ENCODE data around the gene MFSD2B.
A peak's percentile ranks its signal among the peaks of the same experiment; 100 is the strongest.
"Not testable (repeated sequence)": the region's sequence is repeated elsewhere in the genome, so short reads cannot be mapped to it uniquely, and the experiment has no call there.

The MFSD2B gene

DNA sequence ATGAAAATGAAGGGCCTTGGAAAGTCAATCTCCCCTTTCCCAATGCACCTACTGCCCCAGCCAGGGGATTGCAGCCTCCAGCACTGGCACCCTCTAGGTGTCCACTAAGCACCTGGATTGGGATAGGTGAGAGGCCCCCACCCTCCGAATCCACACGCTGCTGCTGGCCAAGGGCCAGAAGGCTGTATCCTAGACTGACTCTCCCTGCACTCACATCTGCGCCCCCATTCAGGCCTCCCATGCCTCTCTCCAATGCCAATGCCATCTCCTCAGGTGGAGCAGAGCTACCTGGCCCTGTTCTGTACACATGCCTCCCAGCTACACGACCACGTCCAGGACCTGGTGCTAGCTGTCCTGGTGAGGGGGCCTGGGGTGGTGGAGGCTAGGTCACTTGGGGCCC is 9.8 kb downstream of the MFSD2B start:
- no peak for DNase-seq (ENCODE audit: low spot score)

DNA sequence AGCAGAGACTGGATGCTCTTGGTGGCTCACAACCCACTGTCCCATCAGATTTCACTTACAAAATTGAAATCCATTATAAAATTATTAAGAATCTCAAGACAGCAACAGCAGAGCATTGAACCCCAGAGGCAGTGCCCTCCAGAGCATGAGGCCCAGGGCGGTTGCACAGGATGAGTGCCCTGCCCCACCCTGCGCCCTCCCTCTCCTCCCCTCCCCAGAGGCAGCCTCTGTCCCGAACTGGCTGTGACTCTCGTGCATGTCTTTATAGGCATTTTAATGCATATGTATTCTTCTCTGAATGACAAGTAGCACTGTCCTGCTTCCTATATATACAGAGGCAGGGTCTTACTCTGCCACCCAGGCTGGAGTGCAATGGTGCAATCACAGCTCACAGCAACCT is 10.4 kb downstream of the MFSD2B start:
- DNase-seq (ENCODE audit: low spot score), result no peak

DNA sequence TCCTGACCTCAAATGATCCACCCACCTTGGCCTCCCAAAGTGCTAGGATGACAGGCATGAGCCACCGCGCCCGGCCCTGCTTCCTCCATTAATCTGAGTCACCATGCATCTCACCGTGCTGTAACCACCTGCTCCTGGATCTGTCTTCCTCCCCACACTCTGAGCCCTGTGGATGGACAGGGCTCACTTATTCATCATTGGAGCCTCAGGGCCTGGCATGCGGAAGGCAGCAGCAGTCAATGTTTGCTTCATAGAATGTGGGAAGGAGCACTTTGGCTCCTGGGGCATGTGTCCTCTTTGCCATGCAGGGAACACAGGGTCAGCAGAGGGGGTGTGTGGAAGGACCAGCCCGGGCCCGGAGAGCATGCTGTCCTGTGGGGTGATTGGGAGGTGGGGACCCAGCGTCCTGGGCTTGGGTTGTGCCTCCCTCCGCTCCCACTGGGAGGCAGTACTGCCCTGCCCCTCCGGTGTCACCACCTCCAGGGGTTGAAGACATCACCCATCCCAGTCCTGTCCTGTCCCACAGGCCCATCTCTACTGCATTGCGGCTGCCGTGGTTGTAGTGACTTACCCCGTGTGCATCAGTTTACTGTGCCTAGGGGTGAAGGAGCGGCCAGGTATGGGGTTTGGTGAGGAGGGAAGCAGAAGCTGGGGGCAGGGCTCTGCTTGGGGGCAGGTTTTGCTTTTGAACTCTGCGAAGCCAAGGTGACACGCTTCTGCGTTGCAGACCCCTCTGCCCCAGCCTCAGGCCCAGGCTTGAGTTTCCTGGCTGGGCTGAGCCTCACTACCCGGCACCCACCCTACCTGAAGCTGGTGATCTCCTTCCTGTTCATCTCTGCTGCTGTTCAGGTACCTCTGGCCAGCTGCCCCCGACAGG is 11.5 kb downstream of the MFSD2B start:
- DNase-seq (ENCODE audit: low spot score), result no peak

DNA sequence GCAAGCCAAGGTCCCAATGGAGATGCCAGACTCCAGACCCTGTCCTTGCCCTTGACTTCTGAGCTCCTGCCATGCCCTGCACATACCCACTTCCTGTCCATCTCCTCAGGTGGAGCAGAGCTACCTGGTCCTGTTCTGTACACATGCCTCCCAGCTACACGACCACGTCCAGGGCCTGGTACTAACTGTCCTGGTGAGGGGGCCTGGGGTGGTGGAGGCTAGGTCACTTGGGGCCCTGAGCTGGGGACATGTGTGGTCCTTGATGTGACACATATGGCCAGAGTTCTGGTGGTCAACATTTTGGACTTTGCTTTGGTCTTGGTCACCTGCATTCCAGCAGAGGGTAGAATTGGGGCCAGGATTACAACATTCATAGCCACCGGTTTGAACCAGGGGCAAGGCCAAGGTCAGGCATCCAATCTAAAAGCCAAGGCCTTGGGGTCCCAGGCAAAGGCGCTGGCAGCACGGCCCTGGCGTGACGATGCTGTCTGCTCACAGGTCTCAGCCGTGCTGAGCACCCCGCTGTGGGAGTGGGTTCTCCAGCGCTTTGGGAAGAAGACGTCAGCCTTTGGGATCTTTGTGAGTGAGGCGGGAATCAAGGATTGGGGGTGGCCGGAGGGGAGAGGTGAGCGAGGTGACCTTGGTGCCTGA is 12.6 kb downstream of the MFSD2B start:
- no peak for DNase-seq (ENCODE audit: low spot score)

DNA sequence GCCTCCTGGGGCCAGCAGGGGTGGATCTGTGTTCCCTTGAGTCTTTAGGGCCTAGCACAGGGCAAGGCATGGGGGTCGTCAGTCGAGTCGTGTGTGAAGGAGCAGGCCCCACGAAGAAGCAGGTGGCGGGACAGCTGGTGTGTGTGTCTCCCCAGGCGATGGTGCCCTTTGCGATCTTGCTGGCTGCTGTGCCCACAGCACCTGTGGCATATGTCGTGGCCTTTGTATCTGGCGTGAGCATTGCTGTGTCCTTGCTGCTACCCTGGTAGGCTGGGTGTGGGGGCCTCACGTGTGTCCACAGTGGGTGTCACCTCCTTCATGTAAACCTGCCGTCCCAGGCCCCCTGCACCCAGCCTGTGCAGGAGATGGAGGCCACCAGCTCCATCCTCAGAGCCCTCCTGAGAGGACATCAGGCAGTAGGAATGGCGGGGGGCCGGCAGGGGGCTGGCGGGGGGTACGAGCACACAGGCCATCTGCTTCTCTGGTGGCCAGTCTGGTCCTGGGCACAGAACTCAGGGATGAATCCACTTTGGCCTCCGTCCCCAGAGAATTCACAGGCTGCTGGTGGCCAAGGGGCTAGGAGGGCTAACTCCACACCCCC is 13.2 kb downstream of the MFSD2B start:
- no peak for DNase-seq (ENCODE audit: low spot score)

DNA sequence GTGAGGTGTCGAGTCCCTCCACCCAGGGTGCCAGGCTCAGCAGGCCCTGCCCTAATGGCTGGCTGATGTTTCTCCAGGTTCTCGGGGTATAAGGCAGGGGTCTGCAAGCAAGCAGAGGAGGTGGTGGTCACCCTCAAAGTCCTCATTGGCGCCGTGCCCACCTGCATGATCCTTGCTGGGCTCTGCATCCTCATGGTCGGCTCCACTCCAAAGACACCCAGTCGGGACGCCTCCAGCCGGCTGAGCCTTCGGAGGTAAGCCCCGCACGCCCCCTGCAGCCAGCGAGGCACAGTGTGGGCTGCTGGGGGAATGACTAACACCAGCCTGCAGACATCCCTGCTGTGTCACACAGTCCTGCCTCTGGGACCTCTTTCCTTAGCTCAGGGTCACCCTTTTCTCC is 14.1 kb downstream of the MFSD2B start:
- no peak for DNase-seq (ENCODE audit: low spot score)

DNA sequence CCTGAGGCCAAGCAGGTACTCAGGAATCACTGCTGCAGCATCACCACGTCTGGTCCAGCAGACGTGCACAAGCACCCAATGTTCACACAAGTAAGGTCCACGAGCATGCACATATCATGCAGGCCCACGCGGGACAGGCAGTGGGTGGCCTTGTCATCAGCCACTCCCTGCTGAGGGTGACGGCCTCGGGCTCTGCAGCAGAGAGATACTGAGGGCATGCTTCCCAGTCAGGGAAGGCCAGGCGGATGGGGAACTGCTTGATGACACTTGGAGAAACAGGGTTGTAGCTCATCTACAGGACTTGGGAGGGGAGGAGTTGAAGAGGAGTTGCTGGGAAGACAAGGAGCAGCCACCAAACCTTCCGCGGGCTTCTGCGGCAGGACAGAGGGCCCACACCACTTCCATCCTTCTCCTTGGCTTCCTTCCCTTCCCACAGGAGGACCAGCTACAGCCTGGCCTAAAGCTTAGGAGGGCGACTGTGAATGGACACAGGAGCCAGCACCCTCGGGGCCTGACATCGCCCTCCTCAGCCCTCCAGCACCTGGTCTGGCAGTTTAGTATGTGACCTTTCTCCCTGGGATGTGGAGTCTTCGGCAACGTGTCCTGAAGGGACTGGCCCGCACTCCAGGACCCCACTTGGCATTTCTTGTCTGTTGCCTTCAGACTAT is 15.2 kb downstream of the MFSD2B start:
- no peak for DNase-seq (ENCODE audit: low spot score)

DNA sequence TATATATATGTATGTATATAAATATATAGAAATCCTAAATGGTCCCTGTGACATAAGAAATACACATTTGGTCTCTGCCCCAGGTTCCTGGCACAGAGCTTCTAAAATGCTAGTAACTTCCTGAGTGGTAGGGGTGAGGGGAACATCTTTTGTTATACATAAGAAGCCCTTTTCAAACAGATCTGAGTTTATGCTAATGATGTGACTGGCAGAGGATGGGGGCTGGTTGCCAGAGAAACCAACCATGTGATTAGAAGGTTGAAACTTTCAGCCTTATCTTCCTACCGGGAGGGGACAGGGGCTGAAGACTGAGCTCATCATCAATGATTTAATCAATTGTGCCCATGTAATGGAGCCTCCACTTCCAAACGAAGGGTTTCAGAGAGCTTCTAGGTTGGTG is 16.3 kb downstream of the MFSD2B start:
- no peak for DNase-seq (ENCODE audit: low spot score)

DNA sequence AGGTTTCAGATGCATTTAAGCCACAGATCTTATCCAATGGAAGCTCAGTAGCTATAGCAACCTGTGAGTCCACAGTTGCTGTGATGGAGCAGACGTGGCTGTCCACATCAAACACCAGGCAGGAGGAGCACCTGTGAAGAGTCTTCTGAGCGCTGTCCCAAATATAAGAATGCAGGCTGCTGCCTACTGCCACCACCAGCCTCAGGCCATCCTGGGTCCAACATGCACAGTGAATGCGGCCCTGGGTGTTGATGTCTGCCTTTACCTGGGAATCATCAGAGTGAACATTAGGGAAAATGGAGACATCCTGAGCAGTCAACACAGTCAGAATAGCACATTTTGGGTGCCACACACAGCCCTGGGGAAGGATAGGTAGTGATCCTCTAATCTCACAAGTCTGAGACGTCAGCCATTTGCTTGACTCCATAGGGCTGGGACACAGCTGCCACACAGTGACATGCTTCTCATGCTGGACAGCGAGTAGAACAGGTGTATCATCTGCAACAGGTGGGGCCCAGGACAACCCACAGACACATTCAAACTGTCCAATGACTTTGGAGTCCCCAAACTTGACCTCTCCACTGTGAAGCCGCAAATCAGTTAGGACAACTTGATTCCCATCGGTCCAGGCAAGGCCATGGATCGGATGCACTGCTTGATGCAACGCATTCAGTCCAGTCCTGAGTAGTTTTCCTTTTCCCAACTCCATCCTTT is 29.1 kb downstream of the MFSD2B start:
- DNase-seq (ENCODE audit: low spot score), result no peak

DNA sequence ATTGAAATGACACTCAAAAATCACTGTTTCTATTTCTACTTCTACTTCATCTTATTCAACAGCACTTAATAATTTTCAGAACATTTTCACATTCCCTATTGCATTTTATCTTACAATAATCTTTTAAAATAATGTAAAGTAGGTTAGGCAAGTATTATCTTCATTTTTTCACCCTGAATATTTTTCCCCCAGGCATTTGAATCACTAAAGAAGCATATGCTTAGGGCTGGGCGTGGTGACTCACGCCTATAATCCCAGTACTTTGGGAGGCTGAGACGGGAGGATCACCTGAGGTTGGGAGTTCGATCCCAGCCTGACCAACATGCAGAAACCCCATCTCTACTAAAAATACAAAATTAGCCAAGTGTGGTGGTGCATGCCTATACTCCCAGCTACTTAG is 30.6 kb downstream of the MFSD2B start:
- no peak for DNase-seq (ENCODE audit: low spot score)

DNA sequence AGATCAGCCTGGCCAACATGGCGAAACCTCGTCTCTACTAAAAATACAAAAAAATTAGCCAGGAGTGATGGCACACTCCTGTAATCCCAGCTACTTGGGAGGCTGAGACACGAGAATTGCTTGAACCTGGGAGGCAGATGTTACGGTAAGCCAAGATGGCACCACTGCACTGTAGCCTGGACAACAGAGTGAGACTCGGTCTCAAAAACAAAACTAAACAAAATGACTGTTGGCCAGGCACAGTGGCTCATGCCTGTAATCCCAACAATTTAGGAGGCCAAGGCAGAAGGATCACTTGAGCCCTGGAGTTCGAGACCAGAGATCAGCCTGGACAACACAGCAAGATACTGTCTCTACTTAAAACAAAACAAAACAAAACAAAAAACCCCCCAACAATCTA is 33.2 kb downstream of the MFSD2B start:
- DNase-seq (ENCODE audit: low spot score), result not testable (repeated sequence)

DNA sequence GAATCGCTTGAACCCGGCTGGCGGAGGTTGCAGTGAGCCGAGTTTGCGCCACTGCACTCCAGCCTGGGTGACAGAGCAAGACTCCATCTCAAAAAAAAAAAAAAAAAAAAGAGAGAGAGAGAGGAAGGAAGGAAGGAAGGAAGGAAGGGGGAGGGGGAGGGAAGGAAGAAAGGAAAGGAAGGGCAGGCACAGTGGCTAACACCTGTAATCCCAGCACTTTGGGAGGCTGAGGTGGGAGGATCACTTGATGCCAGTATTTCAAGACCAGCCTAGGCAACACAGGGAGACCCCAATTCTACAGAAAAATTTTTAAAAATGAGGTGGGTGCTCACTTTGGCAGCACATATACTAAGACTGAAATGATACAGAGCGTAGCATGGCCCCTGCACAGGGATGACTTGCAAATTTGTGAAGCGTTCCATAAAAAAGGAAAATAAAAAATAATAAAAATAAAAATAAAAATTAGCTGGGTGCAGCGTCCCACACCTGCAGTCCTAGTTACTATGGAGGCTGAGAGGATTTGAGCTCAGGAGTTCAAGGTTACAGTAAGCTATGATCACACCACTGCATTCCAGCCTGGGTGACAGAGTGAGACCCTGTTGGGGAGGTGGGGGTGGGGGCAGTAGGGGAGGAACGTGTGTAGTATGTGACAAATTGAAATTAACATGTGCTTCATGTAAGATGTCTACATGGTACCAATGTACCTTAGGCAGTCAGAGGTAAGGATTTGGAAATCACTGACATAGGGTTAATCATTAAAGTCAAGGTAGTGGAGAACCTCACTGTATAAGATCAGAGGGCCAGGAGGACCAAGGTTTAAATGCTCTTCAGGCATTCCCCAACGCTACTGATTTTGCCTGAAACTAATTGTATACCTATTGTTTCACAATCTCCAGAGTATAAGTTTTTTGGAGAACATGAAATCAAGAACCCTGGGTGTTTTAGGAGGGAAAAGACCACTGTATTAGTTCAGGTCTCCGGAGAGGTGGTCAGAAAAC is 35.9 kb downstream of the MFSD2B start:
- no peak for DNase-seq (ENCODE audit: low spot score)

DNA sequence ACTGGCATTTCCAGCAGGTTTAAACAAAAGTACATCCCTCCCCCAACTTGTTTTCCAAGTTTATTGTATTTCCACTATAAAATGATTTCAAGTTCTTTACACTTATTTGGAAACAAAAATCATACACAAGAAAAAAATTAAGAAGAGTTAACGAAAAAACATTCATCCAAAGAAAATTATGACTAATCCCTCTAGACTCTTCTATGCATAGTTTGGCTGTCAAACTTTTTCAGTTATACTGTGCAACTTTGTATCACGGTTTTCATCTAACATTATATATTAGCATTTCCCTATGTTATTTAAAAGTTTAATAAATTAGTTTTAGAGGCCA is 36.7 kb downstream of the MFSD2B start:
- no peak for DNase-seq (ENCODE audit: low spot score)

DNA sequence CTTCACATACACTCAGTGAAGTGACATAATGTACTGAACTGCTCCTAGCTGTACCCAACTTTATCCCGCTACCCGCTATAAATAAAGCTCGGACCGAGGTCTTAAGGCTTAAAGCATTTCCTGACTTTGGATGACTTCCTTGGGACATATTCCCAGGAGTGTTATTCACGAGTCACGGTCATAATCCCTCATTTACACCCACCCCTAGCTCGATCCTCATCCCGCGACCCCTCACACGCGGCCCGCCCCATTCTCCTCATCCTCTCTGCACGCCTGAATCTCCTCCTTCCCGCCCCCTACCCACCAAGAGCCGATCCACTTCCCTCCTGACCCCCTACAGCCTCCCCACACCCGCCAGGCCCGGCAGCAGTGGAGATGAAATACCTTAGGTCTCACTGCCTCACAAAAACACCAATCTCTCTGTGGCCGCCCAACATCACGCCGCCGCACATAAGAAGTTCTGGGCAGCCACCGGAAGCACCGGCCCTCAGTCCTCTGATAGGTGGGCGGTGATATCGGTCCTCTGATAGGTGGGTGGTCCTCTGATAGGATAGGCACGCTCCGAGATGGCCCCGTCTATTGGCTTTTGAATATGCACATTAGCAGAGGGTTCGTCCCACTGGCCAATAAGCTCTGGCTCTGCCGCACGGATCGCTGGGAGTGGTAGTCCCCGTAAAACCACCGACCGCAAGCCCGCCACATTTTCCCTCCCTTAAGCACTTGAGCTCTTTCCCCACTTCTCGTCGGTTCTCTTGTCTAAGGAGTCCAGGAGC is 37.2 kb downstream of the MFSD2B start, which contains the start of gene WDCP:
Gene WDCP, minus strand, starts transcription at position 462 of the 773 bp plus-strand sequence. CDS start 7,897 bp downstream, outside the sequence.
- peak; percentile 98 for DNase-seq (ENCODE audit: low spot score)

DNA sequence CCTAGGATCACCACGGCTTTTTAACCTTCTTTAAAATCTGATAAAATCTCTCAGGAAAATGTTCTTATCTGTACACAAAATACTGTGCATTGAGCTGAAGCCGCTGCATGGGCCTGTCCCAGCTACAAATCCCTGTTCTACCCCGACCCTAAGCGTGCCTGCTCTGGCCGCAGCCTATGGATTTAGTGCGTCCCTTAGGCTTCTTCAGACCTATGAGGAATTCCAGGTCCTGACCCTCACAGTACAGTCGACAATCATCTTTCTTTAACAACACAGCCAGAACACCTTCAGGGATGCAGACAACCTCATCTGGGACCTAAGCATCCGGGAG is 37.8 kb downstream of the MFSD2B start:
- DNase-seq (ENCODE audit: low spot score), result no peak

DNA sequence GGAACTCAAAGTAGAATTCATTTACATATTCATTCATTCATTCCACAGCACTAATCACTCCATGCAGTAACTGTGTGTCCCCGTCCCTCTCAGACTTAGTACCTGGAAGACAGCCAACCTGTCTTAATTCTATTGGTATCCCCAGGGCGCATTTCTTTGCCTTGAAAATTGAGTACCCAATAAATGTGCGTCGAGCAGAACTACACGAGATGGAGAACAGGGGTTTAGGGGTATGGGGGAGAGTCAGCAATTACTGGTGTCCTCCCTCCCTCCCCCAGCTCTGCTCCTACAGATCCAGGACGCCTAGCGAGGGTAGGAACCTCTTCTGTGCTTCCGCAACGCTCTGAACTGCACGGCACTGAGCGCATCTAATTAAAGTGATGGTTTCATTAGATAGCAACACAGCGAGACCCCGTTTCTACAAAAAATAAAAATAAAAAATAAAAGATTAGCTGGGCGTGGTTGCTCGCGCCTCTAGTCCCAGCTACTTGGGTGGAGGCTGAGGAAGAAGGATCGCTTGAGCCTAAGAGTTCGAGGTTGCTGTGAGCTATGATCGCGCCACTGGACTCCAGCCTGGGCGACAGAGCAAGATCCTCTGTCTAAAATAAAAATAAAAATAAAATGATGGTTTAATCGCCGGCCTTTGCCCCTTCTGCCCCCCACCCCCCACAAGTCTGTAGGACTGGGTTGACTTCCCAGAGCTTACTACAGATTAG is 39.0 kb downstream of the MFSD2B start:
- no peak for DNase-seq (ENCODE audit: low spot score)

DNA sequence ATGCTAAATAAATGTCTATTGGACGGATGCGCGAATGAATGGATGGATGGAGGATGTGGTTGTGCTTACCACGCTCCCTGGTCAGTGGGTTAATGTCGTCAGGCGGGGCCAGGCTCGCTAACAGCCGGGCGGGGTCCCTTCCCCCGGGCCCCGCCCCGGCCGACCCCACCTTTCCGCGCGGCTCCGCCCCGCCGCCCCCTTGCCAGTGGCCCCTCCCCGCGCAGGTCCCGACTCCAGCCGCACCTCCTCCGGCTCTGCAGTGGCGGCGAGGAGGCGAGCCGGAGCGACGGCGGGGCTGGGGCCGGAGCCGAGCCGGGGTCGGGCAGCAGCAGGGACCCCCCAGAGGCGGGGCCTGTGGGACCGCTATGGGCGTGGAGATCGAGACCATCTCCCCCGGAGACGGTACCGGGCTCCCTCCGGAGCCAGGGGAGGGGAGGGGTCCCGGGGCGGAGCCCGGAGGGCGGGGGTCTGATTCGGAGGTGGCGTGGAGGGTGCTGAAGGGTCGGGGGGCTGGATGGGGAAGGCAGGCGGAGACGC is 39.7 kb downstream of the MFSD2B start, which contains the start of gene FKBP1B:
Gene FKBP1B, plus strand, starts transcription at position 257 of the 537 bp plus-strand sequence. Its CDS starts 109 bp downstream, at position 366.
- DNase-seq (ENCODE audit: low spot score), result peak; percentile 47

DNA sequence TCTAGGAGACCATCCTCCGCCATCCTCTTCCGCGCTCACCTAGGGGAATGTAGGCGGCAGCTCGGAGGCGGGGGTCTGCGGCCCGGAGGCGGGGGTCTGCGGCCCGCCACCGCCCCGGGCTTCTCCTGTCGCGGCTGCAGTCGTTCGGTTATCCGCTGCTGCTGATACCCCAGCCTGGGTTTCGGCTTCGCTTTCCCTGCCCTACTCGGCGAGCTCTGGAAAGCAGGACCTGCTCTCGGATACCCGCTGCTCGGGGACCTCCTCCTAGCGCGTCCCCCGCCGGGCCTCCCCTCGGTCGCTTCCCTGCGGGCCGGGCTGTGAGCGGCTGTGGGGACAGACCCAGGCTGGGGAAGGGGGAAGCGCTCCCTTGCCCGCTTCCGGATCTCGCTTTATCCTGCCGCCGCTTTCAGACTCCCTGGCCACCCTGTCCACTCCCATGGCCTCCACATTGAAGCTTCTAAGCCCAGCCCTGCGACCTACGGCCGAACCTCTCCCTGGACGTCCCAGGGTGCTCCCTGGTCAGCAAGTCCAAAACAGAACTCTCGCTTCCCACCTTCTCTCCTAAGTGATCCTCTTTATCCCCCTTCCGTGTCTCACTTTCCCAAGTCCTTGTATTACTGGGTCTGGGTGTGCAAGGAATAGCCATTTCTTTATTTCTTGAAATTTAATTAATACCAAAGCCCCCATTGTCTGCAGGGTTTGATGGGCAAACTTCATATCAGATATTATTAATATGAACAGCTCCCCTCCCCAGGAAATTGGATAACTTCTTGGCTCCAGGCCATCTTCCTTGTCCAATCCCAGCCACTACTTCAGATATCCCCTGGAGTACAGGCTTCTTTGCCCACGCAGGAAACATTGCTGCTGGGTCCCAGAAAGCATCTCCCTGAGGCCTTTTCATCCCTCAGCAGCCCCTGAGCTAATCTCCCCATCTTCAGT is 40.4 kb downstream of the MFSD2B start:
- no peak for DNase-seq (ENCODE audit: low spot score)

All from activated CD4-positive, alpha-beta T cell treated with anti-CD3 and anti-CD28 coated beads, Interleukin-2, Interleukin-4, amounts not matched to agents 100 ng/mL and 50 ng/mL, durations not matched to agents 16 hours and 8 hours (primary cell).